CD8-positive, alpha-beta memory T cell (primary cell): Measurements from ENCODE around the gene INHBB. TPM values are rescaled to one million over a fixed set of nuclear protein-coding genes. Genes with fewer than 3 reads are reported as not detected.

Experiments
- CTCF ChIA-PET: fragments of 350-600 bp; sonication (Branson Sonifier 250); formaldehyde crosslinking; loops from one replicate; lab custom pipeline; 2021; ENCODE audit warnings: antibody characterized with exemption; lab: Charles Lee
- POLR2A ChIA-PET: fragments of 350-600 bp; sonication (Branson Sonifier 250); formaldehyde crosslinking; loops from one replicate; lab custom pipeline; 2021; ENCODE audit warnings: antibody characterized with exemption; lab: Charles Lee
- DNase-seq, 5 donors: peaks; one replicate each; pipeline versions ENCODE4 v3.0.0 to v3.0.0-alpha.2; 2020 to 2022; ENCODE audit warnings: mixed read lengths in 1 of 5
- H3K27ac ChIP-seq: one replicate; pipeline ENCODE4 v1.7.0; 2013; ENCODE audit warnings: low read depth, mild to moderate bottlenecking, low read length, moderate library complexity
- H3K27me3 ChIP-seq: 2 replicates; pipeline ENCODE4 v1.7.0; 2013; ENCODE audit warnings: low read length, mild to moderate bottlenecking; ENCODE audit not compliant: insufficient read depth, poor library complexity, severe bottlenecking
- H3K36me3 ChIP-seq: 2 replicates; pipeline ENCODE4 v1.7.0; 2013; ENCODE audit warnings: mild to moderate bottlenecking, low read length, moderate library complexity; ENCODE audit not compliant: insufficient read depth
- H3K4me1 ChIP-seq: 2 replicates; pipeline ENCODE4 v1.7.0; 2013; ENCODE audit warnings: mild to moderate bottlenecking, low read length, moderate library complexity; ENCODE audit not compliant: insufficient read depth
- H3K4me3 ChIP-seq: 2 replicates; pipeline ENCODE4 v1.7.0; 2013; ENCODE audit warnings: mild to moderate bottlenecking, low read length
- H3K9me3 ChIP-seq: 2 replicates; pipeline ENCODE4 v1.7.0; 2013; ENCODE audit warnings: mild to moderate bottlenecking, low read length
- H3K27ac Mint-ChIP-seq, 8 donors: one replicate each; pipeline ENCODE4 v1.8.0; 2020 to 2021; ENCODE audit warnings: mixed read lengths in 8 of 8, mild to moderate bottlenecking in 6 of 8, inconsistent platforms in 3 of 8, moderate library complexity in 3 of 8
- H3K27me3 Mint-ChIP-seq, 2 donors: one replicate each; pipeline ENCODE4 v1.8.0; 2020 to 2021; ENCODE audit warnings: mixed read lengths in 2 of 2, mild to moderate bottlenecking in 1 of 2, moderate library complexity in 1 of 2
- H3K36me3 Mint-ChIP-seq, 3 donors: one replicate each; pipeline ENCODE4 v1.8.0; 2020 to 2021; ENCODE audit warnings: mixed read lengths in 3 of 3, inconsistent platforms in 1 of 3, mild to moderate bottlenecking in 1 of 3
- H3K4me1 Mint-ChIP-seq, 3 donors: one replicate each; pipeline ENCODE4 v1.8.0; 2020 to 2021; ENCODE audit warnings: mixed read lengths in 3 of 3, inconsistent platforms in 1 of 3, mild to moderate bottlenecking in 1 of 3
- H3K4me3 Mint-ChIP-seq, 7 donors: one replicate each; pipeline ENCODE4 v1.8.0; 2020 to 2021; ENCODE audit warnings: mixed read lengths in 7 of 7, mild to moderate bottlenecking in 6 of 7, moderate library complexity in 4 of 7, inconsistent platforms in 2 of 7
- H3K9me3 Mint-ChIP-seq, 5 donors: one replicate each; pipeline ENCODE4 v1.8.0; 2020 to 2022; ENCODE audit warnings: mixed read lengths in 5 of 5, mild to moderate bottlenecking in 3 of 5, moderate library complexity in 2 of 5, inconsistent platforms in 1 of 5
- polyA plus RNA-seq: library from polyadenylated mRNA; unstranded; fragments of 300-500 nt; fragmentation: Illumina TruSeq; gene quantifications from one replicate; pipeline ENCODE4 v1.2.3, GENCODE V29; 2021
- total RNA-seq, 2 experiments: library from RNA; stranded (reverse); gene quantifications; one replicate each; pipeline ENCODE4 v1.2.3, GENCODE V29; 2021

Gene INHBB
- total and polyA plus RNA-seq, 3 experiments from 2014 or later, result not detected

DNA sequence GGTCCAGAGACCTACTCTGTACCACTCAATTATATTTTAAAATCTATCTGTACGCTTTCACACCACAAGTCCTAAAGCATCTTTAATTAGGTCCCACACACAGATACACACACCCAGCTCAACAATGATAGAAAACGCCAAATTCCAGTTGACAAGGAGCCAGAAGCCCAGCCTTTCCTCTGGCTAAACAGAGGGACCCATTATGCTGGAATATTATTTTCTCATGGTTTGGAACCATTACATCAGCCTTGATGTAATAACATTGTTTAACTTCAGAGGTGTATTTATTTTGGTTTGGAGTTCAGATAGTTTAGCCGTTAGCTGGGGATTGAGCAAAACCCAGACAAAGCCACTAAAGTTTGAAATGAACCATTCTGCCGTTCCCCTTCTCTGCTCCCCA, 14.0 kb upstream of the INHBB start:
- Histone ChIP-seq H3K4me1 (no peaks in the 10 kb centered on the region), H3K27me3 (no peaks in the 10 kb centered on the region), H3K36me3 (no peaks in the 10 kb centered on the region), H3K4me3 (no peak overlapping the region), H3K9me3 (no peaks in the 10 kb centered on the region), H3K27ac (no peak overlapping the region)
- POLR2A ChIA-PET, result no interaction called here
- Mint-ChIP-seq H3K36me3 (peaks cover 0 to 4% (median 3%) of the 10 kb centered on the region in 3 donors), H3K4me3 (no peak overlapping the region), H3K9me3 (peaks cover 0 to 1% (median 0%) of the 10 kb centered on the region in 5 donors), H3K27me3 (peaks cover 22 to 57% of the 10 kb centered on the region in 2 donors), H3K27ac (no peak overlapping the region), H3K4me1 (no peaks in the 10 kb centered on the region)
- DNase-seq, result no peak
- CTCF ChIA-PET, result no interaction called here

DNA sequence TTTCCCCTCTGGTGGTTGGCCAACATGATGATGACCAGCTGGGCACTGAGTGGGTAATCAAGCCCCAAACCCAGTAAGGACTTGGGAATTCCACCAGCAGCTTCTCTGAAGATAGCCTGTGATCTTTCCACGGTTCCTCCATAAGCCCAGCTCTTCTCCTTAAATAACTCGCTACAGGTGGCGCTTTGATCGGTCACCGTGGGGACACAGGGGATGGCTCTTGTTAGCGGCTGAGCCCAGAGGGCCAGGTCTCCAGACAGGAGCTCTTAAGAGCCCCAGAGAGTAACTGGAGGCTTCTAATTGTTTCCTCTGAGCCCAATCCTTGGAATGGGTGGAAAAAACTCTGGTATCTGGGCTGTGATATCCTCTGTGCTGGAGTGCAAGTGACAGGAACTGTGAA, 13.6 kb upstream of the INHBB start:
- no peaks in the 10 kb centered on the region for H3K4me1 ChIP-seq
- DNase-seq, result no peak
- H3K27me3 ChIP-seq, result no peaks in the 10 kb centered on the region
- no peak overlapping the region for H3K4me3 ChIP-seq
- Mint-ChIP-seq H3K27me3 (peaks cover 24 to 58% of the 10 kb centered on the region in 2 donors), H3K4me3 (no peak overlapping the region), H3K27ac (peak overlapping the region in 1 of 8 donors; percentile 30), H3K4me1 (no peaks in the 10 kb centered on the region), H3K9me3 (peaks cover 0 to 1% (median 0%) of the 10 kb centered on the region in 5 donors), H3K36me3 (peaks cover 0 to 4% (median 3%) of the 10 kb centered on the region in 3 donors)
- no peaks in the 10 kb centered on the region for H3K36me3 ChIP-seq
- CTCF ChIA-PET, result no interaction called here
- no peak overlapping the region for H3K27ac ChIP-seq
- no peaks in the 10 kb centered on the region for H3K9me3 ChIP-seq
- POLR2A ChIA-PET, result no interaction called here

GRCh38 chr2:120334068-120334467, 11.9 kb upstream of the INHBB start:
- no peak overlapping the region for H3K27ac ChIP-seq
- Mint-ChIP-seq H3K4me3 (no peak overlapping the region), H3K27me3 (peaks cover 27 to 67% of the 10 kb centered on the region in 2 donors), H3K9me3 (peaks cover 0 to 1% (median 0%) of the 10 kb centered on the region in 5 donors), H3K4me1 (no peaks in the 10 kb centered on the region), H3K27ac (no peak overlapping the region), H3K36me3 (peaks cover 0 to 4% (median 3%) of the 10 kb centered on the region in 3 donors)
- no peak overlapping the region for H3K4me3 ChIP-seq
- DNase-seq, result no peak
- POLR2A ChIA-PET, result no interaction called here
- no peaks in the 10 kb centered on the region for H3K36me3 ChIP-seq
- H3K9me3 ChIP-seq, result no peaks in the 10 kb centered on the region
- H3K27me3 ChIP-seq, result peaks cover 3% of the 10 kb centered on the region
- no peaks in the 10 kb centered on the region for H3K4me1 ChIP-seq
- CTCF ChIA-PET, result interaction anchor here (0.6 to 0.8 kb wide), 3 partner anchors 9 to 21 kb away, joined by 3 to 4 read pairs (median 3); no protein-coding TSS in a partner anchor

GRCh38 chr2:120336749-120337148, 9.2 kb upstream of the INHBB start:
- H3K9me3 Mint-ChIP-seq, result peaks cover 0 to 1% (median 0%) of the 10 kb centered on the region in 5 donors
- Histone ChIP-seq H3K36me3 (no peaks in the 10 kb centered on the region), H3K4me1 (no peaks in the 10 kb centered on the region), H3K27me3 (peaks cover 10% of the 10 kb centered on the region), H3K4me3 (no peak overlapping the region), H3K27ac (no peak overlapping the region), H3K9me3 (no peaks in the 10 kb centered on the region)
- no peaks in the 10 kb centered on the region for H3K4me1 Mint-ChIP-seq
- no peak overlapping the region for H3K27ac Mint-ChIP-seq
- no peak overlapping the region for H3K4me3 Mint-ChIP-seq
- POLR2A ChIA-PET, result no interaction called here
- peaks cover 45 to 71% of the 10 kb centered on the region in 2 donors for H3K27me3 Mint-ChIP-seq
- peaks cover 0 to 4% (median 3%) of the 10 kb centered on the region in 3 donors for H3K36me3 Mint-ChIP-seq
- CTCF ChIA-PET, result no interaction called here
- DNase-seq, result no peak

DNA sequence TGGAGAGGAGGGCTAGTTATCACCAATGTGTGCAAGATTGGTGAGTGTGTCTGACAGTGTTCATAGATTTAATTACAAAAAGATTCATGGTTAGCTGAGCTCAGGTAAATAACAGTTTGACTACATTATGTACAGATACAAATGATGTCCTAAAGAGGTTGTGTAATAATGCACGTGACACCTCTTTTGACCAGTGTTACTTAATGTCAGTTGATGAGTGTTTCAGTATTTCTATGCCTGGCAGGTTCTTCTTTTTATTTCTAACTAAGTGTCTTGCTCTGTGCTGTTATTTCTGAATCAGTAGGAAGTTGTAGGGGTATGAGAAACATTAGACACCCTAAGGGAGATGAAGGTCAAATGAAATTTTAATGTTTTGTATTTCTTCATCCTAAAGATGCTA, 7.9 kb upstream of the INHBB start:
- peaks cover 3 to 5% (median 4%) of the 10 kb centered on the region in 3 donors for H3K4me1 Mint-ChIP-seq
- no peaks in the 10 kb centered on the region for H3K36me3 ChIP-seq
- peaks cover 54 to 80% of the 10 kb centered on the region in 2 donors for H3K27me3 Mint-ChIP-seq
- DNase-seq, result no peak
- no peak overlapping the region for H3K4me3 Mint-ChIP-seq
- CTCF ChIA-PET, result no interaction called here
- H3K27ac ChIP-seq, result no peak overlapping the region
- H3K4me3 ChIP-seq, result no peak overlapping the region
- POLR2A ChIA-PET, result no interaction called here
- peaks cover 22% of the 10 kb centered on the region for H3K27me3 ChIP-seq
- no peaks in the 10 kb centered on the region for H3K9me3 ChIP-seq
- H3K27ac Mint-ChIP-seq, result no peak overlapping the region
- H3K36me3 Mint-ChIP-seq, result peaks cover 0 to 4% (median 3%) of the 10 kb centered on the region in 3 donors
- H3K9me3 Mint-ChIP-seq, result peaks cover 0 to 1% (median 0%) of the 10 kb centered on the region in 5 donors
- H3K4me1 ChIP-seq, result peaks cover 2% of the 10 kb centered on the region

DNA sequence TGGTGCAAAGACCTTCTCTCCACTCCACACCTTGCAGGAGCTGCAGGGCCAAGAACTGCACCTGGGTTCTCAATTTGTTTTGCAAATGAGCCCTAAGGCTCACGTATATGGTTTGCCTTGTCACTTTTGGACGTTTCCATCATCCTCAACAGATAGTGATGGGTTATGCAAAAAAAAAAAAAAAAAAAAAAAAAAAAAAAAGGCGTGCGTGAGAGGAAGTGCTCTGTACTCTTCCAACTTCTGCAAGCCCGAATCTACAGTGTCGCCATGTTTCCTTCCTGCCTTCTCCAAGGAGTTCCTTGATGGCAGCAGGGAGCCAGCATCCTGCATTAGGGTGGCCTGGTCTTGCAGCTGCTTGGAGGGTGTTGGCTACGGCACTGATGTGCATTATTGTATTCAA, 4.0 kb upstream of the INHBB start:
- Mint-ChIP-seq H3K27me3 (peaks cover 47 to 62% of the 10 kb centered on the region in 2 donors), H3K4me3 (peak overlapping the region in 4 of 7 donors; percentile 14 to 39 (median 26)), H3K9me3 (no peaks in the 10 kb centered on the region), H3K27ac (no peak overlapping the region), H3K4me1 (peaks cover 12 to 18% (median 13%) of the 10 kb centered on the region in 3 donors), H3K36me3 (no peaks in the 10 kb centered on the region)
- Histone ChIP-seq H3K9me3 (no peaks in the 10 kb centered on the region), H3K27me3 (peaks cover 32% of the 10 kb centered on the region), H3K27ac (no peak overlapping the region), H3K36me3 (no peaks in the 10 kb centered on the region), H3K4me1 (peaks cover 13% of the 10 kb centered on the region), H3K4me3 (no peak overlapping the region)
- CTCF ChIA-PET, result interaction anchor here (0.7 to 1.7 kb wide), 2 partner anchors 339 kb away, joined by 3 to 4 read pairs; no protein-coding TSS in a partner anchor
- POLR2A ChIA-PET, result no interaction called here
- DNase-seq, result no peak

- ChIA-PET POLR2A (no interaction called here), CTCF (interaction anchor here (1.0 to 1.7 kb wide), 4 partner anchors 28 to 339 kb away, joined by 3 to 5 read pairs (median 4); no protein-coding TSS in a partner anchor)
- Histone ChIP-seq H3K36me3 (no peaks in the 10 kb centered on the region), H3K4me1 (peaks cover 13% of the 10 kb centered on the region), H3K9me3 (no peaks in the 10 kb centered on the region), H3K27ac (no peak overlapping the region), H3K27me3 (peaks cover 32% of the 10 kb centered on the region), H3K4me3 (no peak overlapping the region)
- H3K4me3 Mint-ChIP-seq, result peak overlapping the region in 5 of 7 donors; percentile 14 to 70 (median 36)
- H3K9me3 Mint-ChIP-seq, result no peaks in the 10 kb centered on the region
- no peak for DNase-seq
- no peaks in the 10 kb centered on the region for H3K36me3 Mint-ChIP-seq
- peaks cover 50 to 62% of the 10 kb centered on the region in 2 donors for H3K27me3 Mint-ChIP-seq
- no peak overlapping the region for H3K27ac Mint-ChIP-seq
- peaks cover 17 to 23% (median 17%) of the 10 kb centered on the region in 3 donors for H3K4me1 Mint-ChIP-seq
Observed at GRCh38 chr2:120342446-120342845, 3.5 kb upstream of the INHBB start.

- CTCF ChIA-PET, result interaction anchor here (1.0 to 1.7 kb wide), 4 partner anchors 29 to 339 kb away, joined by 3 to 5 read pairs (median 4); no protein-coding TSS in a partner anchor
- Mint-ChIP-seq H3K36me3 (no peaks in the 10 kb centered on the region), H3K9me3 (no peaks in the 10 kb centered on the region), H3K27me3 (peaks cover 55 to 64% of the 10 kb centered on the region in 2 donors), H3K4me3 (peak overlapping the region; percentile 54 to 77 (median 67)), H3K27ac (no peak overlapping the region), H3K4me1 (peaks cover 20 to 27% (median 22%) of the 10 kb centered on the region in 3 donors)
- H3K27ac ChIP-seq, result no peak overlapping the region
- no peak overlapping the region for H3K4me3 ChIP-seq
- peaks cover 13% of the 10 kb centered on the region for H3K4me1 ChIP-seq
- no peaks in the 10 kb centered on the region for H3K9me3 ChIP-seq
- POLR2A ChIA-PET, result no interaction called here
- H3K27me3 ChIP-seq, result peaks cover 32% of the 10 kb centered on the region
- no peaks in the 10 kb centered on the region for H3K36me3 ChIP-seq
- DNase-seq, result no peak
Observed at GRCh38 chr2:120343100-120343432, 2.9 kb upstream of the INHBB start.
